MCF 10A (cell line): ENCODE results near the gene CYP27C1. TPM values are rescaled to one million over a fixed set of nuclear protein-coding genes. Genes with fewer than 3 reads are reported as not detected.

Experiments used
- BruUV-seq: library from RNA; stranded (reverse); fragments of 400-500 nt; replicated peaks from 2 replicates; lab custom pipeline; 2021; lab: Mats Ljungman, UMichigan
- CTCF ChIA-PET: fragments of 300-600 bp; sonication (Branson Sonifier 250); formaldehyde crosslinking; extraction: SDS; loops from one replicate; lab custom pipeline; 2021; ENCODE audit warnings: antibody characterized with exemption, inconsistent platforms; lab: Yijun Ruan, JAX
- POLR2A ChIA-PET: fragments of 300-600, 350-650 bp; sonication (Branson Sonifier 250); formaldehyde crosslinking; extraction: SDS; loops from one replicate; lab custom pipeline; 2020; ENCODE audit warnings: antibody characterized with exemption, inconsistent platforms; lab: Yijun Ruan, JAX
- DNase-seq: peaks from one replicate; pipeline ENCODE4 v3.0.0-alpha.2; 2018; ENCODE audit not compliant: unreplicated experiment
- H3K27ac Mint-ChIP-seq: one replicate; pipeline ENCODE4 v1.8.0; 2022; ENCODE audit warnings: mild to moderate bottlenecking, low read depth, mixed read lengths; ENCODE audit not compliant: unreplicated experiment
- H3K27me3 Mint-ChIP-seq: one replicate; pipeline ENCODE4 v1.8.0; 2022; ENCODE audit warnings: mixed read lengths; ENCODE audit not compliant: insufficient read depth, unreplicated experiment
- H3K36me3 Mint-ChIP-seq: one replicate; pipeline ENCODE4 v1.8.0; 2022; ENCODE audit warnings: mild to moderate bottlenecking, moderate library complexity, mixed read lengths; ENCODE audit not compliant: insufficient read depth, unreplicated experiment
- H3K4me1 Mint-ChIP-seq: one replicate; pipeline ENCODE4 v1.8.0; 2022; ENCODE audit warnings: mixed read lengths; ENCODE audit not compliant: insufficient read depth, unreplicated experiment
- H3K4me3 Mint-ChIP-seq: one replicate; pipeline ENCODE4 v1.8.0; 2022; ENCODE audit warnings: mild to moderate bottlenecking, moderate library complexity, mixed read lengths; ENCODE audit not compliant: unreplicated experiment
- H3K9me3 Mint-ChIP-seq: one replicate; pipeline ENCODE4 v1.8.0; 2022; ENCODE audit warnings: mixed read lengths; ENCODE audit not compliant: unreplicated experiment
- CTCF ChIP-seq: fragments of 200-600 bp; IDR thresholded peaks from one replicate; pipeline ENCODE4 v1.8.0; 2022; ENCODE audit warnings: antibody characterized with exemption, mild to moderate bottlenecking; ENCODE audit not compliant: unreplicated experiment
- intact Hi-C: fragments of 100-400 bp; cut with micrococcal nuclease; formaldehyde crosslinking; loops from 2 replicates; pipeline ENCODE4 v1.14.1; 2022
- total RNA-seq: library from RNA; stranded (reverse); gene quantifications from 2 replicates; pipeline ENCODE4 v1.2.3, GENCODE V29; 2022

Gene CYP27C1
- total RNA-seq, 1 experiment from 2014 or later: not detected

- intact Hi-C loops: no loop called here
- ChIA-PET CTCF (interaction anchor here (1.7 kb wide), 1 partner anchor 73 kb away, joined by 5 read pairs; no protein-coding TSS in a partner anchor), POLR2A (interaction anchor here (1.2 kb wide), 1 partner anchor 21 kb away, joined by 4 read pairs; no protein-coding TSS in a partner anchor)
- Mint-ChIP-seq H3K4me3 (no peak overlapping the region), H3K9me3 (peaks cover 15% of the 10 kb centered on the region), H3K27ac (no peak overlapping the region), H3K27me3 (no peaks in the 10 kb centered on the region), H3K4me1 (peaks cover 22% of the 10 kb centered on the region), H3K36me3 (no peaks in the 10 kb centered on the region)
- no peak for DNase-seq
- BruUV-seq: no TSS peak
- no peak for TF ChIP-seq CTCF
These were observed 79.6 kb downstream of the CYP27C1 start for GRCh38 chr2:127140538-127140937.

- CTCF ChIA-PET: interaction anchor here (0.7 to 1.7 kb wide), 3 partner anchors 11 to 610 kb away, joined by 3 to 5 read pairs (median 3); no protein-coding TSS in a partner anchor
- no peak for DNase-seq
- no peak overlapping the region for H3K4me3 Mint-ChIP-seq
- intact Hi-C loops: no loop called here
- no peak overlapping the region for H3K27ac Mint-ChIP-seq
- peaks cover 22% of the 10 kb centered on the region for H3K4me1 Mint-ChIP-seq
- H3K9me3 Mint-ChIP-seq: peaks cover 15% of the 10 kb centered on the region
- no peaks in the 10 kb centered on the region for H3K36me3 Mint-ChIP-seq
- no peaks in the 10 kb centered on the region for H3K27me3 Mint-ChIP-seq
- POLR2A ChIA-PET: interaction anchor here (0.6 to 1.2 kb wide), 3 partner anchors 14 to 148 kb away, joined by 3 to 5 read pairs (median 4); no protein-coding TSS in a partner anchor
- BruUV-seq: no TSS peak
- TF ChIP-seq CTCF: no peak
These were observed 80.3 kb downstream of the CYP27C1 start for GRCh38 chr2:127139766-127140165.

GRCh38 chr2:127138281-127138680 is 81.8 kb downstream of the CYP27C1 start:
- Mint-ChIP-seq H3K4me3 (no peak overlapping the region), H3K27ac (no peak overlapping the region), H3K36me3 (no peaks in the 10 kb centered on the region), H3K27me3 (no peaks in the 10 kb centered on the region), H3K4me1 (peaks cover 11% of the 10 kb centered on the region), H3K9me3 (peaks cover 15% of the 10 kb centered on the region)
- CTCF ChIA-PET: interaction anchor here (0.6 kb wide), 1 partner anchor 9 kb away, joined by 3 read pairs; no protein-coding TSS in a partner anchor
- POLR2A ChIA-PET: no interaction called here
- BruUV-seq: no TSS peak
- TF ChIP-seq CTCF: no peak
- intact Hi-C loops: no loop called here
- DNase-seq: no peak

- Mint-ChIP-seq H3K4me3 (no peak overlapping the region), H3K36me3 (no peaks in the 10 kb centered on the region), H3K9me3 (peaks cover 15% of the 10 kb centered on the region), H3K27me3 (no peaks in the 10 kb centered on the region), H3K4me1 (peaks cover 11% of the 10 kb centered on the region), H3K27ac (no peak overlapping the region)
- intact Hi-C loops: no loop called here
- no peak for DNase-seq
- TF ChIP-seq CTCF: no peak
- no TSS peak for BruUV-seq
- ChIA-PET CTCF (no interaction called here), POLR2A (no interaction called here)
These were observed 82.4 kb downstream of the CYP27C1 start for GRCh38 chr2:127137741-127138140.
